B cell (primary cell): Measurements from ENCODE around the gene CCDC97. TPM values are rescaled to one million over a fixed set of nuclear protein-coding genes. Genes with fewer than 3 reads are reported as not detected.

Experiments used
- ATAC-seq: fragments of 200-7000 bp; cut with Tn5 transposase; one replicate; pipeline ENCODE4 v1.10.0; 2021; ENCODE audit warnings: low read depth, mild to moderate bottlenecking, moderate number of reproducible peaks, moderate library complexity
- CTCF ChIA-PET: fragments of 350-600 bp; sonication (Branson Sonifier 250); formaldehyde crosslinking; loops from one replicate; lab custom pipeline; 2021; ENCODE audit warnings: antibody characterized with exemption, inconsistent platforms; lab: Charles Lee
- POLR2A ChIA-PET: fragments of 350-600 bp; sonication (Branson Sonifier 250); formaldehyde crosslinking; loops from one replicate; lab custom pipeline; 2021; ENCODE audit warnings: antibody characterized with exemption; lab: Charles Lee
- DNase-seq: peaks from one replicate; pipeline ENCODE4 v3.0.0; 2013
- H2AFZ ChIP-seq: 2 replicates; pipeline ENCODE4 v1.6.1; 2012; ENCODE audit warnings: mild to moderate bottlenecking, low read depth, low read length; ENCODE audit not compliant: insufficient read depth, poor library complexity, severe bottlenecking
- H3K27ac ChIP-seq, 2 donors: 1 replicate in 1 of 2; 2 replicates in 1 of 2; pipeline ENCODE4 v1.5.1; 2012 to 2013; ENCODE audit warnings: low read length in 2 of 2, mild to moderate bottlenecking in 2 of 2, moderate library complexity in 1 of 2
- H3K27me3 ChIP-seq, 4 experiments: fragments of 200-600 bp in 1 of 4; sonication (generic) in 1 of 4; replicated peaks in 1 of 4; 1 replicate in 2 of 4; 2 replicates in 2 of 4; pipeline versions ENCODE4 v1.6.1 to v1.7.0; 2013 to 2016; ENCODE audit warnings: low read length in 3 of 4, mild to moderate bottlenecking in 2 of 4, mixed read lengths in 1 of 4, moderate library complexity in 1 of 4; ENCODE audit not compliant: insufficient read depth in 4 of 4, control insufficient read depth in 3 of 4; ENCODE audit errors: control extremely low read depth in 1 of 4
- H3K36me3 ChIP-seq, 2 experiments: replicated peaks in 1 of 2; 1 replicate in 1 of 2; 2 replicates in 1 of 2; pipeline versions ENCODE4 v1.6.1 to v1.7.1; 2013; ENCODE audit warnings: low read length in 1 of 2; ENCODE audit not compliant: insufficient read depth in 2 of 2, control insufficient read depth in 1 of 2; ENCODE audit errors: control extremely low read depth in 1 of 2, extremely low read depth in 1 of 2
- H3K4me1 ChIP-seq, 2 donors: fragments of 200-600 bp in 1 of 2; sonication (generic) in 1 of 2; 1 replicate in 1 of 2; 2 replicates in 1 of 2; pipeline versions ENCODE4 v1.5.1 to v1.6.1; 2013 to 2017; ENCODE audit warnings: low read length in 2 of 2; ENCODE audit not compliant: control insufficient read depth in 2 of 2, insufficient read depth in 2 of 2
- H3K4me2 ChIP-seq: replicated peaks from 2 replicates; pipeline ENCODE3; 2012; ENCODE audit warnings: mild to moderate bottlenecking, low read depth, low read length; ENCODE audit not compliant: poor library complexity, severe bottlenecking
- H3K4me3 ChIP-seq, 5 experiments: fragments of 200-600 bp in 1 of 5; sonication (generic) in 1 of 5; 1 replicate in 3 of 5; 2 replicates in 2 of 5; pipeline versions ENCODE4 v1.5.1 to v1.7.0; 2011 to 2016; ENCODE audit warnings: low read length in 4 of 5, mild to moderate bottlenecking in 4 of 5, low read depth in 2 of 5, control low read depth in 1 of 5, moderate library complexity in 1 of 5; ENCODE audit not compliant: insufficient read depth in 1 of 5; ENCODE audit errors: control extremely low read depth in 1 of 5, extremely low read depth in 1 of 5
- H3K79me2 ChIP-seq: fragments of 200-600 bp; sonication (generic); one replicate; pipeline ENCODE4 v1.6.0; 2016; ENCODE audit warnings: low read length; ENCODE audit not compliant: control insufficient read depth, insufficient read depth
- H3K9ac ChIP-seq: fragments of 200-600 bp; sonication (generic); 2 replicates; pipeline ENCODE4 v1.6.1; 2017; ENCODE audit warnings: mild to moderate bottlenecking, low read length, moderate library complexity
- H3K9me3 ChIP-seq, 3 donors: one replicate each; pipeline versions ENCODE4 v1.6.1 to v1.7.1; 2013; ENCODE audit warnings: low read length in 2 of 3; ENCODE audit not compliant: control insufficient read depth in 2 of 3, insufficient read depth in 1 of 3; ENCODE audit errors: control extremely low read depth in 1 of 3
- H4K20me1 ChIP-seq: 2 replicates; pipeline ENCODE4 v1.6.0; 2012; ENCODE audit warnings: mild to moderate bottlenecking, low read length; ENCODE audit not compliant: insufficient read depth, control insufficient read depth, poor library complexity, severe bottlenecking
- H3K27ac Mint-ChIP-seq: one replicate; pipeline ENCODE4 v1.8.0; 2021; ENCODE audit warnings: mixed read lengths
- H3K27me3 Mint-ChIP-seq: one replicate; pipeline ENCODE4 v1.8.0; 2021; ENCODE audit warnings: mixed read lengths
- H3K4me1 Mint-ChIP-seq: one replicate; pipeline ENCODE4 v1.8.0; 2021; ENCODE audit warnings: mixed read lengths
- H3K4me3 Mint-ChIP-seq: one replicate; pipeline ENCODE4 v1.8.0; 2021; ENCODE audit warnings: mixed read lengths
- H3K9me3 Mint-ChIP-seq: one replicate; pipeline ENCODE4 v1.8.0; 2022; ENCODE audit warnings: mixed read lengths; ENCODE audit not compliant: insufficient read depth
- EZH2 ChIP-seq: IDR thresholded peaks from 2 replicates; pipeline ENCODE4 v1.6.1; 2012; ENCODE audit warnings: borderline replicate concordance, low read depth, mild to moderate bottlenecking, moderate library complexity, low read length; ENCODE audit not compliant: insufficient read depth, poor library complexity, severe bottlenecking
- WGBS: methylation state at CpG from one replicate; pipeline ENCODE4 v1.1.5; 2013; ENCODE audit warnings: missing lambda C conversion rate; ENCODE audit not compliant: insufficient coverage; 5-methylcytosine and 5-hydroxymethylcytosine counted together
- intact Hi-C: fragments of 100-400 bp; cut with micrococcal nuclease; formaldehyde crosslinking; loops from one replicate; pipeline ENCODE4 v1.10.0; 2022
- polyA plus RNA-seq: library from polyadenylated mRNA; depleted of rRNA; stranded (reverse); fragments of >200 nt; gene quantifications from 2 replicates; pipeline ENCODE4 v1.2.3, GENCODE V29; 2012
- total RNA-seq, 2 donors: library from RNA; stranded (reverse); fragments of 120-200 nt in 1 of 2; gene quantifications; 1 replicate in 1 of 2; 2 replicates in 1 of 2; pipeline versions ENCODE4 v1.2.3 to v1.2.4, GENCODE V29; 2013 to 2022
- TF ChIP-seq, protein P1 (sequence below): fragments of 200-600 bp; IDR thresholded peaks from one replicate; pipeline ENCODE4 v1.8.0; 2022; ENCODE audit warnings: antibody characterized with exemption, mild to moderate bottlenecking

Gene CCDC97
- total and polyA plus RNA-seq, 2 donors (not counting 1 experiment from before 2014, with no cell fraction given) = 16.3 to 68.3 TPM

DNA sequence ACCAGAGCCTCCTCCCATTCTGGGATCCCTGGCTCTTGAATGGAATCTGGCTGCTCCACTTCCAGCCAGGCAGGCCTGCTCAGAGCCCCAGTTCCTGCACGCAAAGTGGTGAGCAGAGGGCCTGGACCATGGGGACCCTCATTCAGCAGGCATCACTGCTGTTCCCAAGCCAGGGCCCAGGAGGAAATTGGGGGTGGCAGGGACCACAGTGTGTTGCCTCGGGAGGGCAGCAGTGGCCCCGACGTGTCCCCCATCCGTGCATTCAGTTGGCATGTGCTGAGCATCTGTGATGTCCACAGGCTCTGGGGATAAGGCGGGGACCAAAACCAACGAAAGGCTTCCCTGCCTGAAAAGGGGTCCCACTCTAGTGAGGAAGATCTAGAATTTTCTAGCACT is 11.2 kb downstream of the CCDC97 start:
- CTCF ChIA-PET = interaction anchor here (0.9 to 9.7 kb wide), 4 partner anchors 13 to 119 kb away, joined by 3 to 130 read pairs (median 6); partner anchors contain the start of gene TGFB1
- Mint-ChIP-seq H3K4me1 (peaks cover 48% of the 10 kb centered on the region), H3K4me3 (no peak overlapping the region)

More for the DNA sequence above, 11.2 kb downstream of the CCDC97 start:
- POLR2A ChIA-PET = interaction anchor here (0.6 to 2.0 kb wide), 4 partner anchors 13 to 1182 kb away, joined by 3 to 7 read pairs (median 4); no protein-coding TSS in a partner anchor
- ATAC-seq (no peak), DNase-seq (no peak)
- no peak overlapping the region for H3K4me3 ChIP-seq
- no peaks in the 10 kb centered on the region for H3K9me3 ChIP-seq
- TF ChIP-seq EZH2 = no peak
- TF ChIP-seq, protein P1, sequence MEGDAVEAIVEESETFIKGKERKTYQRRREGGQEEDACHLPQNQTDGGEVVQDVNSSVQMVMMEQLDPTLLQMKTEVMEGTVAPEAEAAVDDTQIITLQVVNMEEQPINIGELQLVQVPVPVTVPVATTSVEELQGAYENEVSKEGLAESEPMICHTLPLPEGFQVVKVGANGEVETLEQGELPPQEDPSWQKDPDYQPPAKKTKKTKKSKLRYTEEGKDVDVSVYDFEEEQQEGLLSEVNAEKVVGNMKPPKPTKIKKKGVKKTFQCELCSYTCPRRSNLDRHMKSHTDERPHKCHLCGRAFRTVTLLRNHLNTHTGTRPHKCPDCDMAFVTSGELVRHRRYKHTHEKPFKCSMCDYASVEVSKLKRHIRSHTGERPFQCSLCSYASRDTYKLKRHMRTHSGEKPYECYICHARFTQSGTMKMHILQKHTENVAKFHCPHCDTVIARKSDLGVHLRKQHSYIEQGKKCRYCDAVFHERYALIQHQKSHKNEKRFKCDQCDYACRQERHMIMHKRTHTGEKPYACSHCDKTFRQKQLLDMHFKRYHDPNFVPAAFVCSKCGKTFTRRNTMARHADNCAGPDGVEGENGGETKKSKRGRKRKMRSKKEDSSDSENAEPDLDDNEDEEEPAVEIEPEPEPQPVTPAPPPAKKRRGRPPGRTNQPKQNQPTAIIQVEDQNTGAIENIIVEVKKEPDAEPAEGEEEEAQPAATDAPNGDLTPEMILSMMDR = no peak
- H3K79me2 ChIP-seq = peaks cover 17% of the 10 kb centered on the region
- no peak overlapping the region for H3K4me2 ChIP-seq
- intact Hi-C loops = loop anchor here (10.0 kb wide), 1 partner anchor 244 kb away; no protein-coding TSS in a partner anchor
- no peaks in the 10 kb centered on the region for H3K9me3 Mint-ChIP-seq
- peaks cover 18% of the 10 kb centered on the region for H4K20me1 ChIP-seq
- peak overlapping the region in 1 of 2 donors; percentile 97 for H3K27ac ChIP-seq
- H2AFZ ChIP-seq = no peak overlapping the region
- 88% methylated on average over 7 of the region's 7 CpGs for WGBS
- H3K27me3 ChIP-seq = no peaks in the 10 kb centered on the region
- peaks cover 22 to 48% of the 10 kb centered on the region in 2 donors for H3K4me1 ChIP-seq
- H3K36me3 ChIP-seq = peaks cover 0 to 70% of the 10 kb centered on the region in 2 experiments
- no peak overlapping the region for H3K9ac ChIP-seq
- no peaks in the 10 kb centered on the region for H3K27me3 Mint-ChIP-seq
- peak overlapping the region; percentile 73 for H3K27ac Mint-ChIP-seq
